Osteoblast (primary cell): ENCODE results near the gene CENPU. TPM values are rescaled to one million over a fixed set of nuclear protein-coding genes. Genes with fewer than 3 reads are reported as not detected.

ENCODE experiments used
- DNase-seq: peaks from one replicate; pipeline ENCODE4 v3.0.0; 2011; ENCODE audit warnings: low spot score, mixed read lengths; ENCODE audit not compliant: insufficient read length; ENCODE audit errors: missing footprints
- H2AFZ ChIP-seq: 2 replicates; pipeline ENCODE4 v1.6.0; 2011; ENCODE audit warnings: mild to moderate bottlenecking, low read length
- H3K27ac ChIP-seq: 2 replicates; pipeline ENCODE4 v1.5.1; 2011; ENCODE audit warnings: mild to moderate bottlenecking, low read depth, low read length, moderate library complexity
- H3K27me3 ChIP-seq: 2 replicates; pipeline ENCODE4 v1.6.0; 2012; ENCODE audit warnings: mild to moderate bottlenecking, control low read depth, inconsistent platforms, low read length, moderate library complexity; ENCODE audit not compliant: insufficient read depth
- H3K36me3 ChIP-seq: 2 replicates; pipeline ENCODE4 v1.5.1; 2011; ENCODE audit warnings: mild to moderate bottlenecking, low read length, control low read depth, moderate library complexity; ENCODE audit not compliant: insufficient read depth
- H3K4me1 ChIP-seq: 2 replicates; pipeline ENCODE4 v1.5.1; 2011; ENCODE audit warnings: mild to moderate bottlenecking, low read length, control low read depth, moderate library complexity; ENCODE audit not compliant: insufficient read depth
- H3K4me2 ChIP-seq: 2 replicates; pipeline ENCODE4 v1.6.0; 2011; ENCODE audit warnings: mild to moderate bottlenecking, low read length; ENCODE audit not compliant: insufficient read depth
- H3K4me3 ChIP-seq: fragments of 200-600 bp; sonication (generic); 3 replicates; pipeline ENCODE4 v1.5.1; 2012; ENCODE audit warnings: mild to moderate bottlenecking, low read length, inconsistent platforms; ENCODE audit not compliant: insufficient read depth
- H3K79me2 ChIP-seq: 2 replicates; pipeline ENCODE4 v1.6.0; 2012; ENCODE audit warnings: mild to moderate bottlenecking, low read length, control low read depth, inconsistent platforms; ENCODE audit not compliant: insufficient read depth
- H3K9me3 ChIP-seq: 2 replicates; pipeline ENCODE4 v1.5.1; 2011; ENCODE audit warnings: low read depth, low read length, control low read depth
- H4K20me1 ChIP-seq: 2 replicates; pipeline ENCODE4 v1.6.0; 2012; ENCODE audit warnings: mild to moderate bottlenecking, low read length, control low read depth; ENCODE audit not compliant: insufficient read depth
- CTCF ChIP-seq: IDR thresholded peaks from 2 replicates; pipeline ENCODE4 v1.5.1; 2011; ENCODE audit warnings: mild to moderate bottlenecking, low read depth, low read length, moderate library complexity; ENCODE audit errors: extremely low read depth
- total RNA-seq: library from RNA; depleted of rRNA; stranded (reverse); fragments of >200 nt; gene quantifications from 2 replicates; pipeline ENCODE4 v1.2.3, GENCODE V29; 2012

Gene CENPU
- total RNA-seq, 1 donor, result 5.1 TPM

DNA sequence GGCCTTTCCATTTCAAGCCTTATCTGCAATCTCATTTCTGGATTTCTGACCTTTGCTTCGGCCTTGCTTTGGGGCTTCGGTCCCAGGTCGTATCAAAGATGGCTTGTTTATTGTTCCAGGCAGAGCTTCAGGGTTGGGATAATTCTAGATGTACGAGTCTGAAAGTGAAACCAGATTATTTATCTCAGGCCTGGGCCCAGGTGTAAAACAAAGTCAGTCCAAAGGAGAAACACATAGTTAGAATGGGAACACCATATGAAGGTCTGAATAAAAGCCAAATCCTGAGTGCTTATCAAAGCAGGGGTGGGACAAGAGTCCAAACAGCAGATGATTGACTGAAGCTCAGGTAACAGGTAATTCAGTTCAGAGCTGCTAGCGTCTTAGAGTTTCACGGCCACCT is 67.2 kb downstream of the CENPU start:
- no peak for DNase-seq
- no peak overlapping the region for H2AFZ ChIP-seq
- H3K27me3 ChIP-seq, result no peaks in the 10 kb centered on the region
- H3K36me3 ChIP-seq, result peaks cover 5% of the 10 kb centered on the region
- no peak overlapping the region for H3K4me2 ChIP-seq
- no peaks in the 10 kb centered on the region for H3K79me2 ChIP-seq
- H3K27ac ChIP-seq, result no peak overlapping the region
- no peaks in the 10 kb centered on the region for H3K4me1 ChIP-seq
- H3K4me3 ChIP-seq, result no peak overlapping the region
- H4K20me1 ChIP-seq, result no peaks in the 10 kb centered on the region
- no peak for TF ChIP-seq CTCF
- H3K9me3 ChIP-seq, result no peaks in the 10 kb centered on the region

DNA sequence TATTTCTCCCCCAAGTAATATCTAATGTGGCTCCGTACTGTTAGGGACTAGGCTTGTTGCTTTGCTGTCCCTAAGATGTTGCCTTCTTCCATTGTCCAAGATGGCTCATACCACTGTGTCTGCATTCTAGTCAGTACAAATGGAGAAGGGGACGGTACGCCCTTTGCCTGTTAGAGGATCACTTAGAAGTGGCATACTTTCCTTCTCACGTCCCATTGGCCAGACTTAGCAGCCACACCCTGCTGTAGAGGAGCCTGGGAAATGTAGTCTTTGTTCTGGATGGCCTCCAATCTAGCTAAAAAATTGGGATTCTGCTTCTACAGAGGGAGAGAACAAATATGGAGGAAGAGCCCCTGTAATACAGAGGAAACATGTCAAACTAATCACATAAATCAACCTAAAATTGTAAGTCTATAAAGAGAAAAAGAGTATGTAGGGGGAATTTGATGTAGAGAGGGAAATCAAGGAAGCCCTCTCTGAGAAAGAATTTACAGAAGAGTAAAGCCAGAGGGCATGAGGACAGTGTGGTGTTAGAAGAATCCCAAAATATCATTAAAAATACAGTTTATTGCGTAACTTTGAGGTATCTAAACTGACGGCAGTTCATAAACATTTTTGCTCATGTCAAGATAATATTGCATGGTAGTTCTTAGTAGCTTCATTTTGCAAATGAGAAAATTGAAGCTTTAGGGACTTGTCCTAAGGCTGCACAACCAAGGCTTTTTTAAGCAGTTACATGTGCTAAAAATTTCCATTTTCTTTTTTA is 69.3 kb downstream of the CENPU start:
- DNase-seq, result no peak
- H3K4me3 ChIP-seq, result no peak overlapping the region
- no peak overlapping the region for H2AFZ ChIP-seq
- H3K9me3 ChIP-seq, result no peaks in the 10 kb centered on the region
- no peaks in the 10 kb centered on the region for H4K20me1 ChIP-seq
- H3K36me3 ChIP-seq, result peaks cover 21% of the 10 kb centered on the region
- H3K27me3 ChIP-seq, result no peaks in the 10 kb centered on the region
- H3K27ac ChIP-seq, result no peak overlapping the region
- H3K4me1 ChIP-seq, result no peaks in the 10 kb centered on the region
- H3K79me2 ChIP-seq, result no peaks in the 10 kb centered on the region
- no peak overlapping the region for H3K4me2 ChIP-seq
- no peak for TF ChIP-seq CTCF

DNA sequence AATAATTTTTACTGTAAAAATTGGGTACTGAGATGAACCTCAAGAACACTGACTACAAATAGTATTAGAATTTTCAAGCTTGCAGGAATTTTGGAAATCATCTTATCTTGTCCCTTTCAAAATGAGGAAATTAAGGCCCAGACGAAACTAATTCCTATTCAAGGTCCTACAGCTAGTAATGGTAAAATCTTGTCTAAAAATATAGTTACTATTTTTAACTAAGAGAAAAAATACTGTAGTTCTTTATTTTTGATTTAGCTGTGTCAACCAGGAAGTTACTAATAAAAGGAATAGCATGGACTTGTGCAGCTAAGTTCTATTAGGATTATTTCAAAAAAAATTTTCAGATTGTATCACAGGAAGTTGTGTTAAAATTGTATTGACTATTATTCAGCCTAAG is 71.7 kb downstream of the CENPU start:
- no peak for DNase-seq
- H3K4me2 ChIP-seq, result no peak overlapping the region
- H4K20me1 ChIP-seq, result no peaks in the 10 kb centered on the region

More for the DNA sequence above, 71.7 kb downstream of the CENPU start:
- H3K79me2 ChIP-seq, result no peaks in the 10 kb centered on the region
- H3K4me1 ChIP-seq, result no peaks in the 10 kb centered on the region
- H3K27me3 ChIP-seq, result no peaks in the 10 kb centered on the region
- no peaks in the 10 kb centered on the region for H3K9me3 ChIP-seq
- H2AFZ ChIP-seq, result no peak overlapping the region
- H3K36me3 ChIP-seq, result peaks cover 27% of the 10 kb centered on the region
- H3K27ac ChIP-seq, result no peak overlapping the region
- H3K4me3 ChIP-seq, result no peak overlapping the region
- TF ChIP-seq CTCF, result no peak
